ENCODE results near the gene ADARB1.

The ADARB1 gene

DNA sequence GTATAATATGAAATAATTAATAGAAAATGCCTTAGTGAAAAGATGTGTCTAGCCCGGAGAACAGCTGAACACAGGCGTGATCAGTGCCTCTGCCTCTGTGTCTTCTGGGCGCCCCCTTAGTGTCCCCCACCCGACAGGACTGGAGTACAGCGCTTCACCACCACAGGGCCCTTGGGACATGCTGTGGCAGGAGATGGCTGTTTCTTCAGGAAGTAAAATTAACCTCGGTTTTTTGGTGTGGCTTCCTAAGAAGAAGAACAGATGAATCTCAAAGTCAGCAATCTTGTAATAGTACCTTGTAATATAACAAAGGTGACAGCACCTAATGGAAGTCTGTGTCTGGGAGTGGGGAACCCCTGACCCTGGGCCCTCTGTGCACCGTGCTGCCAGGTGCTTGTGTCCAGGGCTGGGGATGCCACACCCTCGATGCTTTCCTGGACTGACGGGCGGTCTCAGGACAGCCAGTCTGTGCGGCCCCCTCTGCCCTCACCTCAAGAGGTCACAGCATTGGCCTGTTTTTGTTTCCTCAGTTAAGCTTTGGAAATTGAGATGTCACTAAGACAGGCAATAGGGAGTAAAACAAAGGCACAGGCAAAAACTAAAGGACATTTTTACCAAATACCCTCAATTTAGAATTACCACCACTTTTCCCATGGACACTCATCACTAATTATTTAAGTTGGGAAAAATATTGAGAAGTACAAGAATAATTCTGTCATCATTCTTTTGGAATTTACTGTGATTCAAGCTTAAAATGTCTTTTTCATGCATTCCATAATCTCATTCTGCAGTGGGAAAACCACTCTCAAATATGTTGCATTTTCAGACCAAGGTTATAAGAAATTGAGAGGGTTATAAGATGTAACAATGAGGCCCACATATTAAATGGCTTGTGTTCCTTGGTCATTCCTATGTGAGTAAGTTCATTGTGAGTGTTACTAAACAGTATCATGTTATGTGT lies 79.3 kb downstream of the ADARB1 start:
- no peak overlapping the region for H3K4me3 ChIP-seq (ENCODE audit: low read depth, low read length)
- TF ChIP-seq, protein P1, sequence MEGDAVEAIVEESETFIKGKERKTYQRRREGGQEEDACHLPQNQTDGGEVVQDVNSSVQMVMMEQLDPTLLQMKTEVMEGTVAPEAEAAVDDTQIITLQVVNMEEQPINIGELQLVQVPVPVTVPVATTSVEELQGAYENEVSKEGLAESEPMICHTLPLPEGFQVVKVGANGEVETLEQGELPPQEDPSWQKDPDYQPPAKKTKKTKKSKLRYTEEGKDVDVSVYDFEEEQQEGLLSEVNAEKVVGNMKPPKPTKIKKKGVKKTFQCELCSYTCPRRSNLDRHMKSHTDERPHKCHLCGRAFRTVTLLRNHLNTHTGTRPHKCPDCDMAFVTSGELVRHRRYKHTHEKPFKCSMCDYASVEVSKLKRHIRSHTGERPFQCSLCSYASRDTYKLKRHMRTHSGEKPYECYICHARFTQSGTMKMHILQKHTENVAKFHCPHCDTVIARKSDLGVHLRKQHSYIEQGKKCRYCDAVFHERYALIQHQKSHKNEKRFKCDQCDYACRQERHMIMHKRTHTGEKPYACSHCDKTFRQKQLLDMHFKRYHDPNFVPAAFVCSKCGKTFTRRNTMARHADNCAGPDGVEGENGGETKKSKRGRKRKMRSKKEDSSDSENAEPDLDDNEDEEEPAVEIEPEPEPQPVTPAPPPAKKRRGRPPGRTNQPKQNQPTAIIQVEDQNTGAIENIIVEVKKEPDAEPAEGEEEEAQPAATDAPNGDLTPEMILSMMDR (IDR thresholded peaks at IDR 0.05; ENCODE audit: low read depth, low read length, missing control alignments) = no peak
- in situ Hi-C loops (cut with HindIII; ENCODE audit: low sequenced_read_pairs) = no loop called here
- DNase-seq (ENCODE audit: low read depth) = peak; percentile 44

GRCh38 chr21:45154511-45155508 lies 80.4 kb downstream of the ADARB1 start:
- no peak overlapping the region for H3K4me3 ChIP-seq (ENCODE audit: low read depth, low read length)
- TF ChIP-seq, protein P1 (IDR thresholded peaks at IDR 0.05; ENCODE audit: low read depth, low read length, missing control alignments) = no peak
- DNase-seq (ENCODE audit: low read depth) = peak; percentile 19
- in situ Hi-C loops (cut with HindIII; ENCODE audit: low sequenced_read_pairs) = no loop called here

DNA sequence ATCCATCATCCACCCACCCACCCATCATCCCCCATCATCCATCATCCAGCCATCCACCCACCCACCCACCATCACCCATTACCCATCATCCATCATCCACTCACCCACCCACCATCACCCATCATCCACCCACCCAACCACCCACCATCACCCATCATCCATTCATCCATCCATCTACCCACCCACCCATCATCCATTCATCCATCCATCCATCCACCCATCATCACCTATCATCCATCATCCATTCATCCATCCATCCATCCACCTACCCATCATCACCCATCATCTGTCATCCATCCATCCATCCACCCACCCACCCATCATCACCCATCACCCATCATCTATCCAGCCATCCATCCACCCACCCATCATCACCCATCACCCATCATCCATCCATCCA lies 81.5 kb downstream of the ADARB1 start:
- DNase-seq (ENCODE audit: low read depth) = no peak
- TF ChIP-seq, protein P1 (IDR thresholded peaks at IDR 0.05; ENCODE audit: low read depth, low read length, missing control alignments) = no peak
- H3K4me3 ChIP-seq (ENCODE audit: low read depth, low read length) = no peak overlapping the region
- in situ Hi-C loops (cut with HindIII; ENCODE audit: low sequenced_read_pairs) = no loop called here

- in situ Hi-C loops (cut with HindIII; ENCODE audit: low sequenced_read_pairs) = no loop called here
- TF ChIP-seq, protein P1 (IDR thresholded peaks at IDR 0.05; ENCODE audit: low read depth, low read length, missing control alignments) = no peak
- no peak for DNase-seq (ENCODE audit: low read depth)
- H3K4me3 ChIP-seq (ENCODE audit: low read depth, low read length) = no peak overlapping the region
Observed at GRCh38 chr21:45156459-45156858, 82.1 kb downstream of the ADARB1 start.

DNA sequence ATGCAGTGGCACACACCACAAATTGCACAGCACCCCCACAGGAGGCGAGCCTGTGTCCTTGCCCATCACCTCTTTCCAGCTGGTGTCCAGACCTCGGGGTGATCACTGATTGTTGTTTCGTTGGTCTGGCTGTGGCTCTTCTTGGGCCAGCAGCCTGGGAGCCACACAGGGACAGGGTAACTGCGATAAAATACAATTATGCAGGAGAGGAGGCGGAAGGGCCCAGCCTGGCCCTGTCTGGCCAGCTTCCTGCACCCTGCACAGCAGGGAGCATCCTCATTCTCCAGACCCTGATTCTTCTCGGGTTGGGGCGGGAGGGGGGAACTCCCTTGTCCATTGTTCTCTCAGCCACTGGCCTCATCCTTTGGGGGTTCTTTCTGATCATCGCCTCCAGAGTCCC lies 83.6 kb downstream of the ADARB1 start:
- no peak overlapping the region for H3K4me3 ChIP-seq (ENCODE audit: low read depth, low read length)
- DNase-seq (ENCODE audit: low read depth) = no peak
- in situ Hi-C loops (cut with HindIII; ENCODE audit: low sequenced_read_pairs) = no loop called here
- TF ChIP-seq, protein P1 (IDR thresholded peaks at IDR 0.05; ENCODE audit: low read depth, low read length, missing control alignments) = no peak

Measured in astrocyte of the cerebellum (primary cell).